HepG2 (cell line): Measurements from ENCODE around the gene COBLL1. TPM values are rescaled to one million over a fixed set of nuclear protein-coding genes. Genes with fewer than 3 reads are reported as not detected.

ENCODE experiments used
- DNMT1 ChIP-seq: sonication (generic); formaldehyde crosslinking; IDR thresholded peaks from 2 replicates; pipeline ENCODE4 v1.5.1; 2020; ENCODE audit warnings: mild to moderate bottlenecking, missing genetic modification reagents
- JDP2 ChIP-seq: sonication (generic); formaldehyde crosslinking; IDR thresholded peaks from 2 replicates; pipeline ENCODE4 v1.8.1; 2022; ENCODE audit warnings: missing genetic modification reagents, borderline replicate concordance
- KMT2B ChIP-seq: IDR thresholded peaks from 2 replicates; pipeline ENCODE4 v1.6.1; 2016; ENCODE audit warnings: missing genetic modification reagents, missing compliant biosample characterization
- MLLT10 ChIP-seq: sonication (generic); formaldehyde crosslinking; IDR thresholded peaks from 2 replicates; pipeline ENCODE4 v1.4.0; 2020; ENCODE audit warnings: missing genetic modification reagents
- NFIC ChIP-seq: IDR thresholded peaks from 2 replicates; pipeline ENCODE4 v1.6.1; 2012; ENCODE audit warnings: mild to moderate bottlenecking, low read length, inconsistent platforms
- SIN3B ChIP-seq: fragments of 150-350 bp; IDR thresholded peaks from 2 replicates; pipeline ENCODE4 v1.6.1; 2014; ENCODE audit warnings: low read length
- SP4 ChIP-seq: sonication (generic); formaldehyde crosslinking; IDR thresholded peaks from 2 replicates; pipeline ENCODE4 v1.8.1; 2023; ENCODE audit warnings: mild to moderate bottlenecking, missing genetic modification reagents
- STAG1 ChIP-seq: sonication (generic); formaldehyde crosslinking; IDR thresholded peaks from 2 replicates; pipeline ENCODE4 v1.4.0; 2020; ENCODE audit warnings: missing genetic modification reagents
- SUZ12 ChIP-seq: fragments of 150-350 bp; IDR thresholded peaks from 2 replicates; pipeline ENCODE4 v1.6.1; 2014; ENCODE audit warnings: low read depth, low read length
- ZNF354B ChIP-seq: sonication (generic); formaldehyde crosslinking; IDR thresholded peaks from 2 replicates; pipeline ENCODE4 v1.8.0; 2022; ENCODE audit warnings: mild to moderate bottlenecking, missing genetic modification reagents
- ZNF530 ChIP-seq: sonication (generic); formaldehyde crosslinking; IDR thresholded peaks from 2 replicates; pipeline ENCODE4 v1.5.0; 2020; ENCODE audit warnings: low read depth, mild to moderate bottlenecking, missing genetic modification reagents
- ZNF556 ChIP-seq: sonication (generic); formaldehyde crosslinking; IDR thresholded peaks from 2 replicates; pipeline ENCODE4 v1.4.0; 2020; ENCODE audit warnings: mild to moderate bottlenecking, missing genetic modification reagents, borderline replicate concordance
- ZNF564 ChIP-seq: sonication (generic); formaldehyde crosslinking; IDR thresholded peaks from 2 replicates; pipeline ENCODE4 v1.8.1; 2023; ENCODE audit warnings: mild to moderate bottlenecking, missing genetic modification reagents
- ZNF737 ChIP-seq: sonication (generic); formaldehyde crosslinking; IDR thresholded peaks from 2 replicates; pipeline ENCODE4 v1.5.0; 2020; ENCODE audit warnings: missing genetic modification reagents, mild to moderate bottlenecking, borderline replicate concordance
- ZSCAN12 ChIP-seq: sonication (generic); formaldehyde crosslinking; IDR thresholded peaks from 2 replicates; pipeline ENCODE4 v1.9.0; 2021; ENCODE audit warnings: mild to moderate bottlenecking, missing genetic modification reagents
- ZSCAN9 ChIP-seq: IDR thresholded peaks from 2 replicates; pipeline ENCODE4 v1.6.1; 2016; ENCODE audit warnings: borderline replicate concordance
- polyA plus RNA-seq, 8 experiments: library from polyadenylated mRNA; depleted of rRNA in 3 of 8; stranded (reverse) in 7 of 8; unstranded in 1 of 8; fragments of >200 nt; fragmentation: Illumina TruSeq in 4 of 8; extraction: Trizol in 4 of 8; gene quantifications; 2 replicates each; pipeline versions ENCODE4 v1.2.1 to v1.2.3, GENCODE V29; 2011 to 2016; ENCODE audit warnings: low read depth in 4 of 8, missing spikeins in 1 of 8, mixed read lengths in 1 of 8; ENCODE audit not compliant: insufficient read depth in 1 of 8
- total RNA-seq, 5 experiments: library from RNA; depleted of rRNA; stranded (reverse); fragments of >200 nt; fragmentation: Illumina TruSeq; extraction: Trizol; gene quantifications; 2 replicates each; pipeline ENCODE4 v1.2.3, GENCODE V29; 2016; ENCODE audit warnings: low read depth in 1 of 5
- TF ChIP-seq, protein P1 (sequence below): sonication (generic); formaldehyde crosslinking; IDR thresholded peaks from 2 replicates; pipeline ENCODE4 v1.5.0; 2020; ENCODE audit warnings: mild to moderate bottlenecking, low read depth, missing genetic modification reagents, borderline replicate concordance
- TF ChIP-seq, protein P2 (sequence below): sonication (generic); formaldehyde crosslinking; IDR thresholded peaks from 2 replicates; pipeline ENCODE4 v1.5.1; 2020; ENCODE audit warnings: missing genetic modification reagents, mild to moderate bottlenecking, borderline replicate concordance
- TF ChIP-seq, protein P3 (sequence below): sonication (generic); formaldehyde crosslinking; IDR thresholded peaks from 2 replicates; pipeline ENCODE4 v1.4.0; 2020; ENCODE audit warnings: mild to moderate bottlenecking, missing genetic modification reagents
- TF ChIP-seq, protein P4 (sequence below): IDR thresholded peaks from 2 replicates; pipeline ENCODE4 v1.6.1; 2016
- TF ChIP-seq, protein P5 (sequence below): sonication (generic); formaldehyde crosslinking; conservative IDR thresholded peaks from 2 replicates; pipeline ENCODE4 v1.4.0; 2020; ENCODE audit warnings: missing genetic modification reagents
- TF ChIP-seq, protein P6 (sequence below): sonication (generic); formaldehyde crosslinking; IDR thresholded peaks from 2 replicates; pipeline ENCODE4 v1.8.0; 2022; ENCODE audit warnings: mild to moderate bottlenecking, missing genetic modification reagents; ENCODE audit not compliant: insufficient replicate concordance

Gene COBLL1
- total and polyA plus RNA-seq, 2 of the 13 experiments (the other 11 are each of a cell fraction or from before 2014, with no cell fraction given) = 32.6 to 86.8 TPM

DNA sequence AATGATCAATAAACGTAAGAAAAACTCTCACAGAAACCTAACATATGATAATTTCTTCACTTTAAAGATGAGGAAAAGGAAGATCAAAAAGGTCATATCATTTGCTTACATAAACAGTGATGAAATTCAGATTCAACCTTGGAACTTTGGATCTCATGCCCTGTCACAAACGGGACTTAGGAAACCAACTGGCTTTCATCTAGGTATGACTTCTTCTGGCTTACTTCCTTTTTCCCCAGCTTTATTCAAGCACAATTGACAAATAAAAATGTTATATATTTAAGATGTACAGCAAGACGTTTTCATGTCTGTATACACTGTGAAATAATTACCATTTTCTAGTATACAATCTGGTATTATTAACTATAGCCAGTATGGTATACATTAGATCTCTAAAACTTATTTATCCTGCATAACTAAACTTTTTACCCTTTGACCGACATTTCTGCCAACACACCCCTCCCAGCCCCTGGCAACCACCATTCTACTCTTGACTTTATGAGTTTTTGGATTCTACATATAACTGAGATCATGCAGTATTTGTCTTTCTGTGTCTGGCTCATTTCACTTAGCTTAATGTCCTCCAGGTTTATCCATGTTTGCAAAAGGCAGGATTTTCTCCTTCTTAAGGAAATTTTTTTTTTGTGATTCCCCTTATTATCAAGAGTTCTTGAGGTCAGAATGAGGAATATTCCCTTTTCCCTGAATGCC lies 46.0 kb upstream of the COBLL1 start (continued):
- TF ChIP-seq, protein P1, sequence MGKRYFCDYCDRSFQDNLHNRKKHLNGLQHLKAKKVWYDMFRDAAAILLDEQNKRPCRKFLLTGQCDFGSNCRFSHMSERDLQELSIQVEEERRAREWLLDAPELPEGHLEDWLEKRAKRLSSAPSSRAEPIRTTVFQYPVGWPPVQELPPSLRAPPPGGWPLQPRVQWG (CRISPR knock-in tag) = no peak
- no peak for TF ChIP-seq ZSCAN12 (CRISPR knock-in tag)
- TF ChIP-seq ZNF530 (CRISPR knock-in tag) = no peak
- no peak for TF ChIP-seq ZNF564 (CRISPR knock-in tag)
- peak; percentile 96 for TF ChIP-seq NFIC
- TF ChIP-seq, protein P2, sequence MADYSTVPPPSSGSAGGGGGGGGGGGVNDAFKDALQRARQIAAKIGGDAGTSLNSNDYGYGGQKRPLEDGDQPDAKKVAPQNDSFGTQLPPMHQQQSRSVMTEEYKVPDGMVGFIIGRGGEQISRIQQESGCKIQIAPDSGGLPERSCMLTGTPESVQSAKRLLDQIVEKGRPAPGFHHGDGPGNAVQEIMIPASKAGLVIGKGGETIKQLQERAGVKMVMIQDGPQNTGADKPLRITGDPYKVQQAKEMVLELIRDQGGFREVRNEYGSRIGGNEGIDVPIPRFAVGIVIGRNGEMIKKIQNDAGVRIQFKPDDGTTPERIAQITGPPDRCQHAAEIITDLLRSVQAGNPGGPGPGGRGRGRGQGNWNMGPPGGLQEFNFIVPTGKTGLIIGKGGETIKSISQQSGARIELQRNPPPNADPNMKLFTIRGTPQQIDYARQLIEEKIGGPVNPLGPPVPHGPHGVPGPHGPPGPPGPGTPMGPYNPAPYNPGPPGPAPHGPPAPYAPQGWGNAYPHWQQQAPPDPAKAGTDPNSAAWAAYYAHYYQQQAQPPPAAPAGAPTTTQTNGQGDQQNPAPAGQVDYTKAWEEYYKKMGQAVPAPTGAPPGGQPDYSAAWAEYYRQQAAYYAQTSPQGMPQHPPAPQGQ (CRISPR knock-in tag) = no peak
- TF ChIP-seq MLLT10 = no peak
- no peak for TF ChIP-seq ZNF354B (CRISPR knock-in tag)
- TF ChIP-seq, protein P3, sequence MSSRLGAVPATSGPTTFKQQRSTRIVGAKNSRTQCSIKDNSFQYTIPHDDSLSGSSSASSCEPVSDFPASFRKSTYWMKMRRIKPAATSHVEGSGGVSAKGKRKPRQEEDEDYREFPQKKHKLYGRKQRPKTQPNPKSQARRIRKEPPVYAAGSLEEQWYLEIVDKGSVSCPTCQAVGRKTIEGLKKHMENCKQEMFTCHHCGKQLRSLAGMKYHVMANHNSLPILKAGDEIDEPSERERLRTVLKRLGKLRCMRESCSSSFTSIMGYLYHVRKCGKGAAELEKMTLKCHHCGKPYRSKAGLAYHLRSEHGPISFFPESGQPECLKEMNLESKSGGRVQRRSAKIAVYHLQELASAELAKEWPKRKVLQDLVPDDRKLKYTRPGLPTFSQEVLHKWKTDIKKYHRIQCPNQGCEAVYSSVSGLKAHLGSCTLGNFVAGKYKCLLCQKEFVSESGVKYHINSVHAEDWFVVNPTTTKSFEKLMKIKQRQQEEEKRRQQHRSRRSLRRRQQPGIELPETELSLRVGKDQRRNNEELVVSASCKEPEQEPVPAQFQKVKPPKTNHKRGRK (CRISPR knock-in tag) = no peak
- TF ChIP-seq ZSCAN9 (CRISPR knock-in tag) = 0 out of 2 replicates have a peak, but pooled peaks have one; percentile 44
- no peak for TF ChIP-seq DNMT1 (CRISPR knock-in tag)
- no peak for TF ChIP-seq JDP2 (CRISPR knock-in tag)
- TF ChIP-seq, protein P4, sequence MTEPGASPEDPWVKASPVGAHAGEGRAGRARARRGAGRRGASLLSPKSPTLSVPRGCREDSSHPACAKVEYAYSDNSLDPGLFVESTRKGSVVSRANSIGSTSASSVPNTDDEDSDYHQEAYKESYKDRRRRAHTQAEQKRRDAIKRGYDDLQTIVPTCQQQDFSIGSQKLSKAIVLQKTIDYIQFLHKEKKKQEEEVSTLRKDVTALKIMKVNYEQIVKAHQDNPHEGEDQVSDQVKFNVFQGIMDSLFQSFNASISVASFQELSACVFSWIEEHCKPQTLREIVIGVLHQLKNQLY = peak; percentile 87
- TF ChIP-seq STAG1 (CRISPR knock-in tag) = no peak; the same call in 1 of the 2 replicates
- TF ChIP-seq ZNF737 (CRISPR knock-in tag) = no peak
- TF ChIP-seq SP4 (CRISPR knock-in tag) = no peak
- no peak for TF ChIP-seq KMT2B (CRISPR knock-in tag)
- TF ChIP-seq, protein P5, sequence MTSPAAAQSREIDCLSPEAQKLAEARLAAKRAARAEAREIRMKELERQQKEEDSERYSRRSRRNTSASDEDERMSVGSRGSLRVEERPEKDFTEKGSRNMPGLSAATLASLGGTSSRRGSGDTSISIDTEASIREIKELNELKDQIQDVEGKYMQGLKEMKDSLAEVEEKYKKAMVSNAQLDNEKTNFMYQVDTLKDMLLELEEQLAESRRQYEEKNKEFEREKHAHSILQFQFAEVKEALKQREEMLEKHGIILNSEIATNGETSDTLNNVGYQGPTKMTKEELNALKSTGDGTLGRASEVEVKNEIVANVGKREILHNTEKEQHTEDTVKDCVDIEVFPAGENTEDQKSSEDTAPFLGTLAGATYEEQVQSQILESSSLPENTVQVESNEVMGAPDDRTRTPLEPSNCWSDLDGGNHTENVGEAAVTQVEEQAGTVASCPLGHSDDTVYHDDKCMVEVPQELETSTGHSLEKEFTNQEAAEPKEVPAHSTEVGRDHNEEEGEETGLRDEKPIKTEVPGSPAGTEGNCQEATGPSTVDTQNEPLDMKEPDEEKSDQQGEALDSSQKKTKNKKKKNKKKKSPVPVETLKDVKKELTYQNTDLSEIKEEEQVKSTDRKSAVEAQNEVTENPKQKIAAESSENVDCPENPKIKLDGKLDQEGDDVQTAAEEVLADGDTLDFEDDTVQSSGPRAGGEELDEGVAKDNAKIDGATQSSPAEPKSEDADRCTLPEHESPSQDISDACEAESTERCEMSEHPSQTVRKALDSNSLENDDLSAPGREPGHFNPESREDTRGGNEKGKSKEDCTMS (CRISPR knock-in tag) = no peak
- TF ChIP-seq, protein P6, sequence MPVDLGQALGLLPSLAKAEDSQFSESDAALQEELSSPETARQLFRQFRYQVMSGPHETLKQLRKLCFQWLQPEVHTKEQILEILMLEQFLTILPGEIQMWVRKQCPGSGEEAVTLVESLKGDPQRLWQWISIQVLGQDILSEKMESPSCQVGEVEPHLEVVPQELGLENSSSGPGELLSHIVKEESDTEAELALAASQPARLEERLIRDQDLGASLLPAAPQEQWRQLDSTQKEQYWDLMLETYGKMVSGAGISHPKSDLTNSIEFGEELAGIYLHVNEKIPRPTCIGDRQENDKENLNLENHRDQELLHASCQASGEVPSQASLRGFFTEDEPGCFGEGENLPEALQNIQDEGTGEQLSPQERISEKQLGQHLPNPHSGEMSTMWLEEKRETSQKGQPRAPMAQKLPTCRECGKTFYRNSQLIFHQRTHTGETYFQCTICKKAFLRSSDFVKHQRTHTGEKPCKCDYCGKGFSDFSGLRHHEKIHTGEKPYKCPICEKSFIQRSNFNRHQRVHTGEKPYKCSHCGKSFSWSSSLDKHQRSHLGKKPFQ = no peak
- TF ChIP-seq SUZ12 = no peak
- TF ChIP-seq ZNF556 (CRISPR knock-in tag) = peak; percentile 45; the same call in 1 of the 2 replicates
- TF ChIP-seq SIN3B = no peak
